22Rv1 (cell line): ENCODE measurements around the gene RAI1.

ENCODE experiments used
- H3K27ac ChIP-seq: fragments of 450-650 bp; 2 replicates; pipeline ENCODE4 v1.5.1; 2017
- ZFX ChIP-seq: fragments of 450-650 bp; IDR thresholded peaks from 2 replicates; pipeline ENCODE4 v1.6.1; 2017; ENCODE audit warnings: antibody characterized with exemption, borderline replicate concordance
- TF ChIP-seq, protein P1 (sequence below): fragments of 450-650 bp; IDR thresholded peaks from 2 replicates; pipeline ENCODE4 v1.5.1; 2017; ENCODE audit warnings: mild to moderate bottlenecking

RAI1 gene

DNA sequence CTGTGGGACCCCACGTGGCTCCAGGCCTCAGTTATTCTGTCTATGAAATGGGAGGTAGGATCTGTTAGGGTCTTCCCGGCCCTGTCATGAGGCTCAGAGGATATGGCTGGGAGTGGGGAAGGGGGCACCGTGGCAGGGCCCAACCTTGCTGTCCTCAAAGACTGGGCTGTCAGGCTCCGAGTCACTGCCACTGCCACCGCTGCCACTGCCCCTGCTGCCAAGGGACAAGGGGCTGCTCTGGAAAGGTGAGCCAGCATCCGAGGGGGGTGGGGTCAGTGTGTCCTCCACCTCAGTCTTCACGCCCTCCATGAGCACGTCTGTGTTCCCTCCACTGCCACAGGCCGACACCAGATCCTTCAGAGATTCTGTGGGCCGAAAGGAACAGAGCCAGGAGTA is 136.3 kb downstream of the RAI1 start:
- no peak for TF ChIP-seq ZFX
- TF ChIP-seq, protein P1, sequence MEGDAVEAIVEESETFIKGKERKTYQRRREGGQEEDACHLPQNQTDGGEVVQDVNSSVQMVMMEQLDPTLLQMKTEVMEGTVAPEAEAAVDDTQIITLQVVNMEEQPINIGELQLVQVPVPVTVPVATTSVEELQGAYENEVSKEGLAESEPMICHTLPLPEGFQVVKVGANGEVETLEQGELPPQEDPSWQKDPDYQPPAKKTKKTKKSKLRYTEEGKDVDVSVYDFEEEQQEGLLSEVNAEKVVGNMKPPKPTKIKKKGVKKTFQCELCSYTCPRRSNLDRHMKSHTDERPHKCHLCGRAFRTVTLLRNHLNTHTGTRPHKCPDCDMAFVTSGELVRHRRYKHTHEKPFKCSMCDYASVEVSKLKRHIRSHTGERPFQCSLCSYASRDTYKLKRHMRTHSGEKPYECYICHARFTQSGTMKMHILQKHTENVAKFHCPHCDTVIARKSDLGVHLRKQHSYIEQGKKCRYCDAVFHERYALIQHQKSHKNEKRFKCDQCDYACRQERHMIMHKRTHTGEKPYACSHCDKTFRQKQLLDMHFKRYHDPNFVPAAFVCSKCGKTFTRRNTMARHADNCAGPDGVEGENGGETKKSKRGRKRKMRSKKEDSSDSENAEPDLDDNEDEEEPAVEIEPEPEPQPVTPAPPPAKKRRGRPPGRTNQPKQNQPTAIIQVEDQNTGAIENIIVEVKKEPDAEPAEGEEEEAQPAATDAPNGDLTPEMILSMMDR: no peak
- H3K27ac ChIP-seq: peak overlapping the region; percentile 89

DNA sequence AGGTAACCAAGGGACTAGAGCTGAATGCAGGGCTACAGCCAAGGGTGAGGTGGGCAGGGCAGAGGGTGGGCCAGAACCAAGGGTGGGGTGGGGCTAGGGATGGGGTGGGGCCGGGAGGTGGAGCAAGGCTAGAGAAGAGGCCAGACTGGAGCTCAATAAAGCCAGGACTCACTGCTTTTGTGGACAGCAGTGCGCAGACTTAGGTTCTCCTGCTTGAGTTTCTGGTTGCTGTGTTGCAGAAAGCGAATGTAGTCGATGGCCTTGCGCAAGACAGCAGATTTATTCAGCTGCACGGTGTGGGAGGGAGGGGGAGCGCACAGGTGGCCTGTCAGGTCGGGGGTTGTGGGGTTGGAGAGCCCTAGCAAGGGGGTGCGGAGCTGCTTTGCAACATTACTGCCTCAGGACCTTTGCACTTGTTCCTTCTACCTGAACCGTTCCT is 136.8 kb downstream of the RAI1 start:
- H3K27ac ChIP-seq: peak overlapping the region; percentile 89
- TF ChIP-seq, protein P1: no peak
- no peak for TF ChIP-seq ZFX

DNA sequence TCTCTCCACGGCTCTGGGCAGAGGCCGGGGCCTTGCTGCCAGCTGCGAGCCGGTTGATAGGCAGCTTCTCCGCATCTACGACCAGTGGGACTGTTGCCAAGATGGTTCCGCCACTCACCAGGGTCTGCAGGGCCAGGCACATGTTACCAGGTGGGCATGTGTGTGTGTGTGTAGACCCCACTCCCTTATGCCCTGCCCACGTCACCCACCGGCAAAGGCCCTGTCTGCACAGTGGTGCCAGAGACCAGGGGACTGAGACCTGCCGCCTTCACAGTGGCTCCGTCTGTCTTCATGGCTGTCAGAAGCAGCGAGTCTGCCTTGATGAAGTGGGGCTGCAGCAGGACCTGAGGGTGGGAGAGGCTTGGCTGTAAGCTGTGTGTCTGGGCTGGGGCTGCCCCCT is 137.9 kb downstream of the RAI1 start:
- TF ChIP-seq, protein P1: no peak
- no peak for TF ChIP-seq ZFX
- peak overlapping the region; percentile 89 for H3K27ac ChIP-seq

- H3K27ac ChIP-seq: peak overlapping the region; percentile 89
- no peak for TF ChIP-seq ZFX
- TF ChIP-seq, protein P1: no peak
These were observed 138.3 kb downstream of the RAI1 start for GRCh38 chr17:17819561-17819995.

DNA sequence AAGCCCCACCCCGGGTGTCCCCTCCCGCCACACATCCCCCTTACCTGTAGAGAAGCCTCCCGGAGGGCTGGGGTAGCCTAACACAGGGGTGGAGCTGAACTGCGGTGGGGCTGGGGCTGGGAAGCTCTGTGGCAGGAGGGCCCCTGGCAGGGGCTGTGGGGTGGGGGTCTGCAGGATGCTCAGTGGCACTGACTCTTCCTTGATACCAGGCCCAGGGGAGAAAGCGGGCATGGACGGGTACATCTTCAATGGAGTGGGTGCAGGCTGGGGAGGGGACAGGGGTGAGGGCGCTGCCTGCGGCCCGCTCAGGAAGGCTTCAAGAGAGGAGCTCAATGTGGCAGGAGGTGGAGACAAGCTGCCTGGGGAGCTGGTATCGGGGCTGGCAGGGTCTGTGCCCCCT is 138.8 kb downstream of the RAI1 start:
- H3K27ac ChIP-seq: peak overlapping the region; percentile 89
- no peak for TF ChIP-seq ZFX
- TF ChIP-seq, protein P1: no peak

DNA sequence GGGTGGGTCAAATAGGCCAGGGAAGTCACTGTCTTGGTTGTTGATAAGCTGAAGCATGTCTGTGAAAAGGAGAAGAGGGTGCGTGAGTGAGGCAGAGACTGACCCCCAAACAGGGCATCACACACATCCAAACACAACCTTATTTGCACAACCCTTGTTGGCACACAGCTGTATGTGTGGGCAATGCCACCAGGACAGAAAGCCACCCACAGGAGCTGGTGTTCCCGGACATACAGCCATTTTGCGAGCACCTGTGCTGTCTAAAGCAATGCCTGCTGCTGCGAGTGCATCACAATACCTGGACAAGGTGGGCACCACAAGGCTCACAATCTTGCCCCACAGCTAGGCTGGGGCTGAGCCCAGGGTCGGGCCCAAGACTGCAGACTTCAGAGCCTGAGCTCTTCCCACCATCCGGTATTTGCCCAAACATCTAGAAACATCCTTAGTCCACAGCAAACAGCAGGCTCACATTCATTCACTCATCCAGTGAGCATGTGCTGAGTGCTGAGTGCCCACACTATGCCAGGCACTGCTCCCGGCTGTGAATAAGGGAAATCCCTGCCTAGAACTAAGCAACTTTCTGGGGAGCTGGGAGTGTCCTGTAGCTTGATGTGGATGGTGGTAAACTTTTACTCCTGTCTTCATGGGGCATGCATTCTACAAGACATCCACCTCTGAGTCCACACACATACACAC is 139.4 kb downstream of the RAI1 start:
- peak overlapping the region; percentile 89 for H3K27ac ChIP-seq
- TF ChIP-seq, protein P1: no peak
- no peak for TF ChIP-seq ZFX

DNA sequence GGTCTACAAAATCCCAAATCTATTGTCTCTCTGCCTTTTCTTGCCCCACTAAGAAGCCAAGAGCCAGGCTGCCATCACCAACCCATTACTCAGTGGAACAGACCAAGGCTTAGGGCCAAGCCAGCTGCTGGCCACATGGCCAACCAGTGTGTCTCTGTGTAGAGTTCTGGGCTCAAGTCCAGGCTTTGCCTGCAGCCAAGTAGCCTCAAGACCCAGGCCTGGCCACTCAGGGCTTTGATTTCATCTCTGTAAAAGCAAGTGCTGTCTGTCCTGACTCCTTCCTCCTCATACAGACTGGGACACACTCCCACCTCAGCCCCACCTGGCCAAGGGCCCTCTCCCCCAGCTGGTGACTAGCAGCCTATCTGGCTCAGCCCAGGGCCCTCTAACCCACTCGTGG is 140.9 kb downstream of the RAI1 start:
- TF ChIP-seq, protein P1: no peak
- TF ChIP-seq ZFX: no peak
- peak overlapping the region; percentile 89 for H3K27ac ChIP-seq
